AG04449 (cell line): ENCODE data around the gene HHIPL2.
"Not testable (repeated sequence)": the region's sequence is repeated elsewhere in the genome, so short reads cannot be mapped to it uniquely, and the experiment has no call there.

Source experiments
- CTCF ChIA-PET: fragments of 350-600 bp; formaldehyde crosslinking; extraction: SDS; loops from one replicate; lab custom pipeline; 2021; ENCODE audit warnings: antibody characterized with exemption; lab: Yijun Ruan, JAX
- POLR2A ChIA-PET: fragments of 400-600, 350-600 bp; formaldehyde crosslinking; extraction: SDS; loops from one replicate; lab custom pipeline; 2020; ENCODE audit warnings: antibody characterized with exemption, inconsistent platforms; lab: Yijun Ruan, JAX
- DNase-seq: peaks from one replicate; pipeline ENCODE4 v3.0.0-alpha.2; 2010; ENCODE audit warnings: low read depth, low spot score
- H3K4me3 ChIP-seq: 2 replicates; pipeline ENCODE4 v1.5.1; 2011; ENCODE audit warnings: low read depth, mild to moderate bottlenecking, control low read depth, low read length
- TF ChIP-seq, protein P1 (sequence below): IDR thresholded peaks from one replicate; pipeline ENCODE4 v1.5.1; 2011; ENCODE audit warnings: mild to moderate bottlenecking, moderate library complexity, low read length, control low read depth, inconsistent platforms; ENCODE audit not compliant: insufficient read depth; ENCODE audit errors: missing control alignments

The HHIPL2 gene

GRCh38 chr1:222522105-222522915 is 25.6 kb downstream of the HHIPL2 start:
- TF ChIP-seq, protein P1, sequence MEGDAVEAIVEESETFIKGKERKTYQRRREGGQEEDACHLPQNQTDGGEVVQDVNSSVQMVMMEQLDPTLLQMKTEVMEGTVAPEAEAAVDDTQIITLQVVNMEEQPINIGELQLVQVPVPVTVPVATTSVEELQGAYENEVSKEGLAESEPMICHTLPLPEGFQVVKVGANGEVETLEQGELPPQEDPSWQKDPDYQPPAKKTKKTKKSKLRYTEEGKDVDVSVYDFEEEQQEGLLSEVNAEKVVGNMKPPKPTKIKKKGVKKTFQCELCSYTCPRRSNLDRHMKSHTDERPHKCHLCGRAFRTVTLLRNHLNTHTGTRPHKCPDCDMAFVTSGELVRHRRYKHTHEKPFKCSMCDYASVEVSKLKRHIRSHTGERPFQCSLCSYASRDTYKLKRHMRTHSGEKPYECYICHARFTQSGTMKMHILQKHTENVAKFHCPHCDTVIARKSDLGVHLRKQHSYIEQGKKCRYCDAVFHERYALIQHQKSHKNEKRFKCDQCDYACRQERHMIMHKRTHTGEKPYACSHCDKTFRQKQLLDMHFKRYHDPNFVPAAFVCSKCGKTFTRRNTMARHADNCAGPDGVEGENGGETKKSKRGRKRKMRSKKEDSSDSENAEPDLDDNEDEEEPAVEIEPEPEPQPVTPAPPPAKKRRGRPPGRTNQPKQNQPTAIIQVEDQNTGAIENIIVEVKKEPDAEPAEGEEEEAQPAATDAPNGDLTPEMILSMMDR: no peak
- ChIA-PET CTCF (no interaction called here), POLR2A (no interaction called here)
- no peak for DNase-seq
- H3K4me3 ChIP-seq: no peak overlapping the region

DNA sequence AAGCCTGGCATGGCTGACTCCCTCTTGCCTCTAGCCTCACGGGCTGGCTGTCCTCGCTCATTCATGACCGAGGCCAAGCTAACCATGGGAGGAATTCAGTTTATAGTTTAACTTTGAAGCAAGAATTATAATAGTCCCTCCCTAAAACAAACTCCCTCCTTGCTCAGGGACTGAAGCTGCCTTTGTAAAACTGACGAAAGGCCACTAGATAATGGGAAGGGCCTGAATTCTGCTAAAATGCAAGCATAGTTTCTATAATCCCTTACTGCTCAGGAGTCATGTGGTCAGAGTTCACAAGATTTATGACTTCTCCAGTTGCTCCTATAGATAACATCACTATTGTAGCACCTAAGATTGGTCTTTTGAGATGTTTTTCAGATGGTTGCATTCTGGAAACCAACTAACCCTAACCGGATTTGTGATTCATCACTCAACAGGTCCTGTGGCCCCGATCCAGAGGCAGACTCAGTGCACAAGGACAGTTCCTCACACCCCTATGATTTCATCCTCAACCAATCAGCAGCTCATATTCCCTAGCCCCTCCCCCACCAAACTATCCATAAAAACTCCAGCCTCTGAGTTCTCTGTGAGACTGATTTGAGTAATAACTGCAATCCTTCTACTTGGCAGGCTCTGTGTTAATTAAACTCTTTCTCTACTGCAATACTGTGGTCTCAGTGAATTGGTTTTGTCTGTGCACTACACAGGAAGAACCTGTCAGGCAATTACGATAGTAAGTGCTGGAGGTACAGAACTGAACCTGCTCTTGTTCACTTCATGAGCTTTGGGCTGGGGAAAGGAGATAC is 26.4 kb downstream of the HHIPL2 start:
- DNase-seq: no peak
- POLR2A ChIA-PET: no interaction called here
- H3K4me3 ChIP-seq: no peak overlapping the region
- TF ChIP-seq, protein P1: no peak
- CTCF ChIA-PET: no interaction called here

DNA sequence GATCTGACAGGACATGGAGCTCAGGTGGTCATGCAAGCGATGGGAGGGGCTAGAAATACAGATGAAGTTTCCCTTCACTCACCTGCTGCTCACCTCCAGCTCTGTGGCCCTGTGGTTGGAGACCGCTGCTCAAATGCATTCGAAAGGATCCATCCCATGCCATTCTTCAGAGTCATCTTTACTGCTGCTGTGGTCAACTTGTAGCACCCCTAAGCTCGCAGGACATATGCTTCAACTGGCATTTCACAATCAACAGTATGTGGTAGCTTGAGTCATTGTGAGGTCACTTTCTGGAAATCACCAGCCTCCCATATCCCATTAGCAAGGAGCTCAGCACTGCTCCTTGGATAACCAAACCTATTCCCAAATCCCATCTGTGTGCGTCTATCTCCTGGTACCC is 58.4 kb downstream of the HHIPL2 start:
- DNase-seq: peak; percentile 67
- CTCF ChIA-PET, H3K4me3 ChIP-seq, POLR2A ChIA-PET: not testable (repeated sequence)

DNA sequence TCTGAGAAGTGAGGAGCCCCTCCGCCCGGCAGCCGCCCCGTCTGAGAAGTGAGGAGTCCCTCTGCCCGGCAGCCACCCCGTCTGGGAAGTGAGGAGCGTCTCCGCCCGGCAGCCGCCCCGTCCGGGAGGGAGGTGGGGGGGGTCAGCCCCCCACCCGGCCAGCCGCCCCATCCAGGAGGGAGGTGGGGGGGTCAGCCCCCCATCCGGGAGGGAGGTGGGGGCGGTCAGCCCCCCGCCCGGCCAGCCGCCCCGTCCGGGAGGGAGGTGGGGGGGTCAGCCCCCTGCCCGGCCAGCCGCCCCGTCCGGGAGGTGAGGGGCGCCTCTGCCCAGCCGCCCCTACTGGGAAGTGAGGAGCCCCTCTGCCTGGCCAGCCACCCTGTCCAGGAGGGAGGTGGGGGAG is 60.1 kb downstream of the HHIPL2 start:
- H3K4me3 ChIP-seq, POLR2A ChIA-PET, CTCF ChIA-PET, DNase-seq: not testable (repeated sequence)

GRCh38 chr1:222484005-222484404 is 63.9 kb downstream of the HHIPL2 start:
- H3K4me3 ChIP-seq, CTCF ChIA-PET, POLR2A ChIA-PET, DNase-seq: not testable (repeated sequence)

GRCh38 chr1:222479567-222479966 is 68.3 kb downstream of the HHIPL2 start:
- POLR2A ChIA-PET, CTCF ChIA-PET: not testable (repeated sequence)

DNA sequence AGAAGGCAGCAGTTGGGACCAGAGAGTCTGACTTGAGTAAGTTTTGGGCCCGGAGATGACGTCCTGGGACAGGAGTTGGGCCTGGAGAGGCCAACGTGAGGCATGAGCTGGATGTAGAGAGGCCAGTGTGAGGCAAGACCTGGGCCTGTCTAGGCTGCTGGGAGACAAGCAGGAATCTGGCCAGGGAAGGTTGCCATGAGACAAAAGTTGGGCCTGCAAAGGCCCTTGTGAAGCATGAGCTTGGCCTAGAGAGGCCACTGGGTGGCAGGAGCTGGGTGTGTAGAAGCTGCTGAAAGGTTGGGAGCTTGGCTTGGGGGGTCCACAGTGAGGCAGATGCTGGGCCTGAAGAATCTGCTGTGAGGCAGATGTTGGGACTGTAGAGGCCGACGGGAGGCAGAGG is 71.5 kb downstream of the HHIPL2 start:
- DNase-seq, POLR2A ChIA-PET, H3K4me3 ChIP-seq: not testable (repeated sequence)
- CTCF ChIA-PET: interaction anchor here (2.2 kb wide), 1 partner anchor 158 kb away, joined by 6 read pairs; no protein-coding TSS in a partner anchor

More at GRCh38 chr1:222479567-222479966, 68.3 kb downstream of the HHIPL2 start:
- not testable (repeated sequence) for DNase-seq, H3K4me3 ChIP-seq

DNA sequence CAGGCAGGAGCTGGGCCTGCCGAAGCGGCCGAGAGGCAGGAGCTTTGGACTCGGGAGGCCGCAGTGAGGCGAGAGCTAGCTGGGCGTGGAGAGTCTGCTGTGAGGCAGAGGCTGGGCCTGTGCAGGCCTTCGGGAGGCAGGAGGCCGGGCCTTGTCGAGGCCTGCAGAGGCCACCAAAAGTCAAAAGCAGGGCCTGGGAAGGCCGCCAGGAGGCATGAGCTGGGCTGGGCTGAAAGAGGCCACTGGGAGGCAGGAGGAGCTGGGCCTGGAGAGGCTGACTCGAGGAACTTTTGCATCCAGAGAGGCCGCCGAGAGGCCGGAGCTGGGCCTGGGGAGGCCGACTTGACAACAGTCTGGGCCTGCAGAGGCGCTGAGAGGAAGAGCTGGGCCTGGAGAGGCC is 74.2 kb downstream of the HHIPL2 start:
- H3K4me3 ChIP-seq, DNase-seq, POLR2A ChIA-PET: not testable (repeated sequence)
- CTCF ChIA-PET: interaction anchor here (1.1 to 2.1 kb wide), 3 partner anchors 8 to 160 kb away, joined by 3 to 6 read pairs (median 6); no protein-coding TSS in a partner anchor

- CTCF ChIA-PET: interaction anchor here (1.1 to 1.2 kb wide), 3 partner anchors 8 to 161 kb away, joined by 3 to 6 read pairs (median 3); no protein-coding TSS in a partner anchor
- DNase-seq, POLR2A ChIA-PET, H3K4me3 ChIP-seq: not testable (repeated sequence)
Measured at GRCh38 chr1:222472776-222473540, 74.9 kb downstream of the HHIPL2 start.
